Endothelial cell of umbilical vein (primary cell): Measurements from ENCODE around the gene LRP1. TPM values are rescaled to one million over a fixed set of nuclear protein-coding genes. Genes with fewer than 3 reads are reported as not detected.

Experiments used
- BruUV-seq: library from RNA; stranded (reverse); fragments of 400-500 nt; replicated peaks from 2 replicates; lab custom pipeline; 2021; lab: Mats Ljungman, UMichigan
- CTCF ChIA-PET: fragments of 300-600, 350-600 bp; sonication (Branson Sonifier 250); formaldehyde crosslinking; loops from one replicate; lab custom pipeline; 2021; ENCODE audit warnings: antibody characterized with exemption, inconsistent platforms; lab: Charles Lee
- POLR2A ChIA-PET: fragments of 300-600, 350-600 bp; sonication (Branson Sonifier 250); formaldehyde crosslinking; loops from one replicate; lab custom pipeline; 2021; ENCODE audit warnings: antibody characterized with exemption, inconsistent platforms; lab: Charles Lee
- DNase-seq: peaks from one replicate; pipeline ENCODE4 v3.0.0-alpha.2; 2011; ENCODE audit warnings: low read depth, low spot score
- FAIRE-seq: peaks from 2 replicates; lab custom pipeline; 2011; peaks lifted over from hg19 to GRCh38; lab: Jason Lieb, UNC
- H2AFZ ChIP-seq: 2 replicates; pipeline ENCODE4 v1.6.0; 2012; ENCODE audit warnings: low read depth, low read length, control low read depth, inconsistent platforms
- H3K27ac ChIP-seq: 2 replicates; pipeline ENCODE4 v1.5.1; 2011; ENCODE audit warnings: low read depth, mild to moderate bottlenecking, control low read depth, low read length, moderate library complexity; ENCODE audit not compliant: insufficient read depth
- H3K27me3 ChIP-seq, 2 experiments: 2 replicates each; pipeline versions ENCODE4 v1.6.0 to v1.6.1; 2011; ENCODE audit warnings: low read length in 2 of 2, mixed read lengths in 1 of 2; ENCODE audit not compliant: control insufficient read depth in 2 of 2, insufficient read depth in 2 of 2
- H3K36me3 ChIP-seq, 2 experiments: 2 replicates in 1 of 2; 3 replicates in 1 of 2; pipeline ENCODE4 v1.5.1; 2011; ENCODE audit warnings: low read length in 2 of 2, mild to moderate bottlenecking in 1 of 2, moderate library complexity in 1 of 2; ENCODE audit not compliant: control insufficient read depth in 2 of 2, insufficient read depth in 2 of 2; ENCODE audit errors: extremely low read depth in 1 of 2
- H3K4me1 ChIP-seq: 3 replicates; pipeline ENCODE4 v1.5.1; 2011; ENCODE audit warnings: mild to moderate bottlenecking, low read length; ENCODE audit not compliant: control insufficient read depth, insufficient read depth; ENCODE audit errors: extremely low read depth
- H3K4me2 ChIP-seq: 2 replicates; pipeline ENCODE4 v1.6.1; 2011; ENCODE audit warnings: low read length, control low read depth, mixed read lengths; ENCODE audit not compliant: insufficient read depth
- H3K4me3 ChIP-seq, 3 experiments: fragments of 200-600 bp in 1 of 3; sonication (generic), shearing (Covaris generic) in 1 of 3; replicated peaks in 1 of 3; 2 replicates each; pipeline ENCODE4 v1.5.1; 2011 to 2016; ENCODE audit warnings: control low read depth in 3 of 3, low read length in 3 of 3, mild to moderate bottlenecking in 2 of 3, inconsistent platforms in 1 of 3, low read depth in 1 of 3, moderate library complexity in 1 of 3; ENCODE audit not compliant: insufficient read depth in 1 of 3
- H3K79me2 ChIP-seq: 2 replicates; pipeline ENCODE4 v1.6.0; 2012; ENCODE audit warnings: low read length, inconsistent platforms; ENCODE audit not compliant: control insufficient read depth, insufficient read depth
- H3K9ac ChIP-seq: replicated peaks from 2 replicates; pipeline ENCODE3; 2011; ENCODE audit warnings: low read length, control low read depth; ENCODE audit not compliant: insufficient read depth; ENCODE audit errors: extremely low read depth
- H3K9me1 ChIP-seq: replicated peaks from 3 replicates; pipeline ENCODE4 v1.6.0; 2011; ENCODE audit warnings: mild to moderate bottlenecking, low read length; ENCODE audit not compliant: control insufficient read depth, insufficient read depth; ENCODE audit errors: extremely low read depth
- H3K9me3 ChIP-seq: replicated peaks from 2 replicates; pipeline ENCODE4 v1.5.1; 2012; ENCODE audit warnings: low read length, inconsistent platforms; ENCODE audit not compliant: control insufficient read depth, insufficient read depth
- H4K20me1 ChIP-seq: replicated peaks from 2 replicates; pipeline ENCODE3; 2011; ENCODE audit warnings: mild to moderate bottlenecking, low read length; ENCODE audit not compliant: control insufficient read depth, insufficient read depth; ENCODE audit errors: extremely low read depth
- EZH2 ChIP-seq: IDR thresholded peaks from 2 replicates; pipeline ENCODE4 v1.6.1; 2012; ENCODE audit warnings: borderline replicate concordance, low read depth, mild to moderate bottlenecking, moderate library complexity, low read length, inconsistent platforms; ENCODE audit not compliant: severe bottlenecking
- FOS ChIP-seq: IDR thresholded peaks from 2 replicates; pipeline ENCODE4 v1.6.1; 2011; ENCODE audit warnings: mild to moderate bottlenecking, low read length, moderate library complexity, borderline replicate concordance; ENCODE audit not compliant: insufficient read depth
- GATA2 ChIP-seq: IDR thresholded peaks from 2 replicates; pipeline ENCODE4 v1.7.0; 2011; ENCODE audit warnings: low read depth, mild to moderate bottlenecking, moderate library complexity, mixed read lengths, low read length; ENCODE audit not compliant: insufficient read length, insufficient read depth
- JUN ChIP-seq: IDR thresholded peaks from 2 replicates; pipeline ENCODE4 v1.6.1; 2011; ENCODE audit warnings: borderline replicate concordance, low read depth; ENCODE audit not compliant: insufficient read length, insufficient read depth
- MYC ChIP-seq: IDR thresholded peaks from one replicate; pipeline ENCODE4 v1.6.1; 2011; ENCODE audit warnings: mild to moderate bottlenecking, low read depth, low read length
- POLR2A ChIP-seq: IDR thresholded peaks from 2 replicates; pipeline ENCODE4 v1.6.1; 2012; ENCODE audit warnings: low read depth, mild to moderate bottlenecking, control low read depth, low read length
- POLR2AphosphoS5 ChIP-seq: IDR thresholded peaks from 2 replicates; pipeline ENCODE4 v1.6.1; 2012; ENCODE audit warnings: low read depth, mild to moderate bottlenecking, control low read depth, low read length, moderate library complexity; ENCODE audit not compliant: insufficient read depth
- dilution Hi-C: fragments of 300-500 bp; cut with MboI; formaldehyde crosslinking; loops from one replicate; pipeline ENCODE4 v1.15.0; 2019; ENCODE audit warnings: low sequenced_read_pairs; ENCODE audit not compliant: extremely low pct_ligation_motif_present
- intact Hi-C: fragments of 100-400 bp; cut with micrococcal nuclease; formaldehyde crosslinking; loops from one replicate; pipeline ENCODE4 v1.10.0; 2022
- polyA plus RNA-seq, 4 experiments: library from polyadenylated mRNA; depleted of rRNA in 3 of 4; stranded (reverse) in 3 of 4; unstranded in 1 of 4; fragments of >200 nt; gene quantifications; 2 replicates each; pipeline versions ENCODE4 v1.2.1 to v1.2.3, GENCODE V29; 2011 to 2012; ENCODE audit warnings: missing spikeins in 1 of 4
- total RNA-seq: library from RNA; stranded (reverse); gene quantifications from 2 replicates; pipeline ENCODE4 v1.2.3, GENCODE V29; 2021
- TF ChIP-seq, protein P1 (sequence below): IDR thresholded peaks from 2 replicates; pipeline ENCODE4 v1.6.1; 2011; ENCODE audit not compliant: insufficient read depth, insufficient read length
- TF ChIP-seq, protein P2 (sequence below), 2 donors: IDR thresholded peaks; 1 replicate in 1 of 2; 2 replicates in 1 of 2; pipeline ENCODE4 v1.5.1; 2011; ENCODE audit warnings: low read length in 2 of 2, mild to moderate bottlenecking in 2 of 2, moderate library complexity in 2 of 2, control low read depth in 1 of 2, inconsistent platforms in 1 of 2, low read depth in 1 of 2; ENCODE audit not compliant: insufficient read depth in 1 of 2; ENCODE audit errors: extremely low read depth in 1 of 2

The LRP1 gene
- total and polyA plus RNA-seq, 2 donors (not counting 3 experiments of a cell fraction or from before 2014, with no cell fraction given): 1.6 to 4.6 TPM

DNA sequence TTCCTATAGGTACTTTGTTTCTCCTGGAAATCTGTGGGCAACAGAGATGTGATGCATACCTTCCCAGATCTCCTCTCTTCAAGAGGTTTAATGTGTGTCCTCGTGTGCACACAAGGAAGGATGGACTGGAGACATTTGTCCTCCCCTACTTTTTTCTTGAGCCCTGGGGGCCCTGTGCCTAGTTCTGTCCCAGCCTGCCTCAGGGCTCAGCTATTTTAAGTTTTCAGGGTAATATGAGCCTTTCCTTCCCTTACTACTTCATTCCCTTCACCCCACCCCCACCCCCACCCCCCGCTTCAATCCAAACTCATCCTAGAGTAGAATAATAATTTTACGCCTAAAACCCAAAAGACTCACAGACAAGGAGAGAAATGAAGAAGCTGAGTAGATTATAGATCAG is 122.3 kb downstream of the LRP1 start:
- FAIRE-seq (no peak), DNase-seq (no peak)
- H3K9ac ChIP-seq: no peak overlapping the region
- CTCF ChIA-PET: interaction anchor here (0.6 to 5.1 kb wide), 7 partner anchors 8 to 202 kb away, joined by 3 to 26 read pairs (median 4); partner anchors contain the start of gene SHMT2
- TF ChIP-seq, protein P1, sequence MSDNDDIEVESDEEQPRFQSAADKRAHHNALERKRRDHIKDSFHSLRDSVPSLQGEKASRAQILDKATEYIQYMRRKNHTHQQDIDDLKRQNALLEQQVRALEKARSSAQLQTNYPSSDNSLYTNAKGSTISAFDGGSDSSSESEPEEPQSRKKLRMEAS: no peak
- TF ChIP-seq GATA2 (no peak), EZH2 (no peak), POLR2AphosphoS5 (no peak), MYC (no peak), POLR2A (no peak), JUN (no peak), FOS (no peak)
- TF ChIP-seq, protein P2, sequence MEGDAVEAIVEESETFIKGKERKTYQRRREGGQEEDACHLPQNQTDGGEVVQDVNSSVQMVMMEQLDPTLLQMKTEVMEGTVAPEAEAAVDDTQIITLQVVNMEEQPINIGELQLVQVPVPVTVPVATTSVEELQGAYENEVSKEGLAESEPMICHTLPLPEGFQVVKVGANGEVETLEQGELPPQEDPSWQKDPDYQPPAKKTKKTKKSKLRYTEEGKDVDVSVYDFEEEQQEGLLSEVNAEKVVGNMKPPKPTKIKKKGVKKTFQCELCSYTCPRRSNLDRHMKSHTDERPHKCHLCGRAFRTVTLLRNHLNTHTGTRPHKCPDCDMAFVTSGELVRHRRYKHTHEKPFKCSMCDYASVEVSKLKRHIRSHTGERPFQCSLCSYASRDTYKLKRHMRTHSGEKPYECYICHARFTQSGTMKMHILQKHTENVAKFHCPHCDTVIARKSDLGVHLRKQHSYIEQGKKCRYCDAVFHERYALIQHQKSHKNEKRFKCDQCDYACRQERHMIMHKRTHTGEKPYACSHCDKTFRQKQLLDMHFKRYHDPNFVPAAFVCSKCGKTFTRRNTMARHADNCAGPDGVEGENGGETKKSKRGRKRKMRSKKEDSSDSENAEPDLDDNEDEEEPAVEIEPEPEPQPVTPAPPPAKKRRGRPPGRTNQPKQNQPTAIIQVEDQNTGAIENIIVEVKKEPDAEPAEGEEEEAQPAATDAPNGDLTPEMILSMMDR (IDR thresholded peaks at IDR 0.05; ENCODE audit: extremely low read depth in 1 of 2, insufficient read depth in 1 of 2, low read depth in 1 of 2, low read length in 2 of 2): no peak
- intact Hi-C loops (no loop called here), dilution Hi-C loops (no loop called here)
- no peaks in the 10 kb centered on the region for H4K20me1 ChIP-seq
- no peak overlapping the region for H3K4me3 ChIP-seq
- peaks cover 0 to 1% of the 10 kb centered on the region in 2 experiments for H3K27me3 ChIP-seq
- no peaks in the 10 kb centered on the region for H3K9me3 ChIP-seq
- no peak overlapping the region for H2AFZ ChIP-seq
- no peaks in the 10 kb centered on the region for H3K79me2 ChIP-seq
- POLR2A ChIA-PET: no interaction called here
- H3K4me2 ChIP-seq: no peak overlapping the region
- H3K27ac ChIP-seq: no peak overlapping the region
- H3K9me1 ChIP-seq: no peaks in the 10 kb centered on the region
- no peaks in the 10 kb centered on the region for H3K4me1 ChIP-seq
- no peaks in the 10 kb centered on the region for H3K36me3 ChIP-seq
- no TSS peak for BruUV-seq
